A549 (cell line): ENCODE measurements around the gene NUCB1. TPM values are rescaled to one million over a fixed set of nuclear protein-coding genes. Genes with fewer than 3 reads are reported as not detected.

Source experiments
- ATAC-seq, 2 experiments: fragments of 200-7000 bp in 1 of 2; fragments of >200 bp in 1 of 2; cut with Nextera tagmentation in 1 of 2; cut with Tn5 transposase in 1 of 2; 3 replicates each; pipeline versions ENCODE4 v1.8.0 to v1.9.1; 2018 to 2020; ENCODE audit warnings: mild to moderate bottlenecking in 1 of 2, moderate library complexity in 1 of 2
- CTCF ChIA-PET: fragments of 300-600 bp; sonication (Branson Sonifier 250); formaldehyde crosslinking; extraction: SDS; loops from one replicate; lab custom pipeline; 2021; ENCODE audit warnings: antibody characterized with exemption, inconsistent platforms; lab: Yijun Ruan, JAX
- POLR2A ChIA-PET: fragments of 350-600 bp; formaldehyde crosslinking; extraction: SDS; loops from one replicate; lab custom pipeline; 2021; ENCODE audit warnings: antibody characterized with exemption, inconsistent platforms; lab: Yijun Ruan, JAX
- DNase-seq, 2 experiments: peaks; one replicate each; pipeline versions ENCODE4 v3.0.0 to v3.0.0-alpha.2; 2011 to 2016; ENCODE audit warnings: low read depth in 1 of 2, low spot score in 1 of 2
- FAIRE-seq: peaks from 2 replicates; lab custom pipeline; 2011; peaks lifted over from hg19 to GRCh38; lab: Jason Lieb, UNC
- H3K27ac ChIP-seq, 2 experiments: fragments of >200 bp; sonication (Bioruptor Twin); formaldehyde crosslinking; 3 replicates each; pipeline ENCODE4 v1.5.1; 2016 to 2017
- H3K4me1 ChIP-seq: fragments of >200 bp; sonication (Bioruptor Twin); formaldehyde crosslinking; 3 replicates; pipeline ENCODE4 v1.6.1; 2016
- H3K4me2 ChIP-seq: fragments of >200 bp; sonication (Bioruptor Twin); formaldehyde crosslinking; 3 replicates; pipeline ENCODE4 v1.6.1; 2016
- H3K4me3 ChIP-seq: fragments of >200 bp; sonication (Bioruptor Twin); formaldehyde crosslinking; 3 replicates; pipeline ENCODE4 v1.5.1; 2016
- H3K9me3 ChIP-seq: fragments of >200 bp; sonication (Bioruptor Twin); formaldehyde crosslinking; 3 replicates; pipeline ENCODE4 v1.6.1; 2016
- CBX2 ChIP-seq: fragments of 200-600 bp; sonication (generic); IDR thresholded peaks from 2 replicates; pipeline ENCODE4 v1.6.1; 2016; ENCODE audit warnings: low read depth, mild to moderate bottlenecking, borderline replicate concordance
- CHD2 ChIP-seq: fragments of 150-350 bp; IDR thresholded peaks from 2 replicates; pipeline ENCODE4 v1.6.1; 2014; ENCODE audit warnings: low read length; ENCODE audit not compliant: partially characterized antibody
- EHF ChIP-seq: fragments of 250-450 bp; sonication (Bioruptor Pico); IDR thresholded peaks from 2 replicates; pipeline ENCODE4 v1.5.0; 2020; ENCODE audit warnings: mild to moderate bottlenecking
- FOXS1 ChIP-seq: fragments of 250-450 bp; sonication (Bioruptor Pico); IDR thresholded peaks from 2 replicates; pipeline ENCODE4 v1.5.0; 2020; ENCODE audit warnings: mild to moderate bottlenecking, moderate library complexity
- HDAC2 ChIP-seq: fragments of 200-600 bp; sonication (generic); IDR thresholded peaks from 2 replicates; pipeline ENCODE4 v1.6.1; 2016
- HOXB13 ChIP-seq: fragments of 250-450 bp; sonication (Bioruptor Pico); IDR thresholded peaks from 2 replicates; pipeline ENCODE4 v1.5.0; 2020; ENCODE audit warnings: low read depth, mild to moderate bottlenecking, moderate library complexity
- KDM5A ChIP-seq: fragments of 200-600 bp; sonication (generic); IDR thresholded peaks from 2 replicates; pipeline ENCODE4 v1.6.1; 2016; ENCODE audit warnings: antibody characterized with exemption, mild to moderate bottlenecking
- MAFK ChIP-seq: fragments of 450-650 bp; IDR thresholded peaks from 2 replicates; pipeline ENCODE4 v1.6.1; 2014; ENCODE audit not compliant: partially characterized antibody
- MAZ ChIP-seq: fragments of 150-350 bp; IDR thresholded peaks from 2 replicates; pipeline ENCODE4 v1.6.1; 2014; ENCODE audit warnings: antibody characterized with exemption, low read depth, low read length, borderline replicate concordance
- NPAS2 ChIP-seq: fragments of 250-450 bp; sonication (Bioruptor Pico); IDR thresholded peaks from 2 replicates; pipeline ENCODE4 v1.8.0; 2022; ENCODE audit warnings: mild to moderate bottlenecking, moderate library complexity, borderline replicate concordance
- NR3C1 ChIP-seq: fragments of >200 bp; sonication (Bioruptor Twin); formaldehyde crosslinking; IDR thresholded peaks from 3 replicates; pipeline ENCODE4 v1.6.1; 2017
- PHF8 ChIP-seq: fragments of 200-600 bp; sonication (generic); IDR thresholded peaks from 2 replicates; pipeline ENCODE4 v1.6.1; 2016; ENCODE audit warnings: low read depth, mild to moderate bottlenecking, antibody characterized with exemption, moderate library complexity, borderline replicate concordance
- RAD21 ChIP-seq, 2 experiments: fragments of >200 bp in 1 of 2; sonication (Bioruptor Twin) in 1 of 2; formaldehyde crosslinking in 1 of 2; IDR thresholded peaks in 1 of 2; conservative IDR thresholded peaks in 1 of 2; 2 replicates in 1 of 2; 3 replicates in 1 of 2; pipeline ENCODE4 v1.6.1; 2012 to 2018; ENCODE audit warnings: inconsistent platforms in 1 of 2
- RARB ChIP-seq: fragments of 250-450 bp; sonication (Bioruptor Pico); IDR thresholded peaks from 2 replicates; pipeline ENCODE4 v1.8.0; 2021; ENCODE audit warnings: mild to moderate bottlenecking, moderate library complexity
- RCOR1 ChIP-seq: fragments of 150-350 bp; IDR thresholded peaks from 2 replicates; pipeline ENCODE4 v1.6.1; 2014; ENCODE audit warnings: antibody characterized with exemption, low read length, low read depth
- RFX5 ChIP-seq: fragments of 450-650 bp; IDR thresholded peaks from 2 replicates; pipeline ENCODE4 v1.7.1; 2014; ENCODE audit warnings: antibody characterized with exemption, mild to moderate bottlenecking, moderate library complexity
- SMC3 ChIP-seq: fragments of >200 bp; sonication (Bioruptor Twin); formaldehyde crosslinking; IDR thresholded peaks from 3 replicates; pipeline ENCODE4 v1.6.1; 2018; ENCODE audit warnings: inconsistent platforms
- SREBF2 ChIP-seq: fragments of 450-650 bp; IDR thresholded peaks from 2 replicates; pipeline ENCODE4 v1.6.1; 2014; ENCODE audit warnings: mild to moderate bottlenecking, moderate library complexity
- ZNF302 ChIP-seq: fragments of 250-450 bp; sonication (Bioruptor Pico); IDR thresholded peaks from 2 replicates; pipeline ENCODE4 v1.9.0; 2021; ENCODE audit warnings: inconsistent platforms, mild to moderate bottlenecking, moderate library complexity
- WGBS: methylation state at CpG from one replicate; pipeline ENCODE4 v1.1.6; 2017; ENCODE audit errors: missing lambda C conversion rate; 5-methylcytosine and 5-hydroxymethylcytosine counted together
- polyA plus RNA-seq, 4 experiments: library from polyadenylated mRNA; depleted of rRNA in 3 of 4; stranded (reverse); fragments of >200 nt; fragmentation: RNase III in 1 of 4; extraction: RNeasy Plus Mini Kit Qiagen cat#74134 plus additional on column Dnase treatment in 1 of 4; gene quantifications; 2 replicates in 3 of 4; 3 replicates in 1 of 4; pipeline ENCODE4 v1.2.3, GENCODE V29; 2011 to 2017
- TF ChIP-seq, protein P1 (sequence below): IDR thresholded peaks from 2 replicates; pipeline ENCODE4 v1.6.1; 2012
- TF ChIP-seq, protein P2 (sequence below): fragments of 450-650 bp; IDR thresholded peaks from 2 replicates; pipeline ENCODE4 v1.6.1; 2014; ENCODE audit warnings: antibody characterized with exemption

NUCB1 gene
- polyA plus RNA-seq, 2 of the 4 experiments (the other 2 are of a cell fraction) = 79.5 to 182 TPM

DNA sequence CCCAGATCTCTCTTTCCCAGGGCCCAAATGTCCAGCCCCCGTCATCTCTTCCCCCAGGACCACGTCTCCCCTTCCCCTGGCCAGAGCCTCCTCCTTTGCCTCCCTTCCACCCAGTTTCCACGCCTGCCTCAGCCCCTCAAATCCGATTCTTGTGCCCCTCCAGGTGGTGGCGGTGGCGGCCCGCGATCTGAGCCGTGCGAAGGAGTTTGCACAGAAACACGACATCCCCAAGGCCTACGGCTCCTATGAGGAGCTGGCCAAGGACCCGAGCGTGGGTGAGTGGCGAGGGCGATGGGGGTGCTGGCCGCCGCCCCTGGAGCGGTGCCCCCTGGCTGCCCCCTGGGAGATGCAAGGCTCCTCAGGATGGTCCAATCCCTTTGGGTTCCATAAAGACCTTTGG is 34.7 kb downstream of the NUCB1 start:
- 90% methylated on average over 19 of the region's 19 CpGs for WGBS
- Histone ChIP-seq H3K27ac (no peak overlapping the region), H3K4me3 (no peak overlapping the region), H3K4me1 (peaks cover 6% of the 10 kb centered on the region; the same call in 2 of the 3 replicates), H3K4me2 (no peak overlapping the region), H3K9me3 (no peaks in the 10 kb centered on the region)
- DNase-seq = no peak
- POLR2A ChIA-PET = no interaction called here
- no peak for FAIRE-seq
- CTCF ChIA-PET = interaction anchor here (1.3 to 2.5 kb wide), 4 partner anchors 10 to 36 kb away, joined by 3 to 9 read pairs (median 3); no protein-coding TSS in a partner anchor
- no peak for ATAC-seq
- TF ChIP-seq NR3C1 = no peak
- TF ChIP-seq RAD21 (conservative IDR thresholded peaks at IDR 0.05 in 1 of 2, IDR thresholded peaks at IDR 0.05 in 1 of 2) = peak in 1 of 2 experiments; percentile 50; a peak in 2 of 5 replicates

DNA sequence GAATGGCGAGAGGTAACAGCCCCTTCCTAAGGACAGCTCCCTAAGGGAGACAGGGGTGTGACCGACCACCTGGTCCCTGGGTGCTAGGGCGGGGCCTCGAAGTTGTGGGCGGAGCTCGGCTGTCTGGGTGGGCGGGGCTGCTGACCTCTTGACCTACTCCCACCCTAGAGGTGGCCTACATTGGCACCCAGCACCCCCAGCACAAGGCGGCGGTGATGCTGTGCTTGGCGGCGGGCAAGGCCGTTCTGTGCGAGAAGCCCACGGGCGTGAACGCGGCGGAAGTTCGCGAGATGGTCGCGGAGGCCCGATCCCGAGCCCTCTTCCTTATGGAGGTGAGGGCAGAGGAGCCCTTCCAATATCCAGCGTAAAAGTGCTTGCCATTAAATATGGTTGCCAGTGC is 35.8 kb downstream of the NUCB1 start:
- CTCF ChIA-PET = interaction anchor here (1.3 to 2.5 kb wide), 4 partner anchors 11 to 35 kb away, joined by 3 to 9 read pairs (median 3); no protein-coding TSS in a partner anchor
- ATAC-seq (no peak), FAIRE-seq (no peak), DNase-seq (no peak)
- POLR2A ChIA-PET = no interaction called here
- Histone ChIP-seq H3K4me2 (no peak overlapping the region), H3K4me1 (peaks cover 6% of the 10 kb centered on the region; the same call in 2 of the 3 replicates), H3K27ac (no peak overlapping the region), H3K4me3 (no peak overlapping the region), H3K9me3 (peaks cover 5% of the 10 kb centered on the region)
- 88% methylated on average over 25 of the region's 25 CpGs for WGBS
- TF ChIP-seq PHF8 = no peak
- TF ChIP-seq MAZ = no peak
- no peak for TF ChIP-seq KDM5A
- TF ChIP-seq FOXS1 (CRISPR knock-in tag) = no peak
- no peak for TF ChIP-seq HDAC2

DNA sequence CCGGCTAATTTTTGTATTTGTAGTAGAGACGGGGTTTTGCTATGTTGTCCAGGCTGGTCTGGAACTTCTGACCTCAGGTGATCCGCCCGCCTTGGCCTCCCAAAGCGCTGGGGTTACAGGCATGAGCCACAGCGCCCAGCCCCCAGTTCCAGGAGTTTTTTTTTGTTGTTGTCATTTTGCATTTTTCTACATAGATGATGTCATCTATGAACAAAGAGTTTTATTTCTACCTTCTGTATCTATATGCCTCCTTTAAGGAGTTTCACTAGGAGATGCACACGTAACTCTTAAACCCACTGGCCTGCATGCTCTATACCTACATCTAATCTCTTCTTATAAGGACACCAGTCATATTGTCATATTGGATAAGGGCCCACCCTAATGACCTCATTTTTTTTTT is 38.1 kb downstream of the NUCB1 start:
- no peak for TF ChIP-seq CBX2
- no peak for TF ChIP-seq NPAS2 (CRISPR knock-in tag)
- TF ChIP-seq ZNF302 (CRISPR knock-in tag) = no peak
- TF ChIP-seq PHF8 = no peak
- TF ChIP-seq RFX5 = no peak
- TF ChIP-seq SMC3 = no peak
- no peak for TF ChIP-seq RAD21 (conservative IDR thresholded peaks at IDR 0.05 in 1 of 2, IDR thresholded peaks at IDR 0.05 in 1 of 2)
- TF ChIP-seq RARB (CRISPR knock-in tag) = no peak
- TF ChIP-seq RCOR1 = no peak
- no peak for TF ChIP-seq EHF (CRISPR knock-in tag)
- Histone ChIP-seq H3K4me1 (no peaks in the 10 kb centered on the region), H3K4me2 (no peak overlapping the region), H3K4me3 (no peak overlapping the region), H3K27ac (no peak overlapping the region), H3K9me3 (peaks cover 9% of the 10 kb centered on the region)
- ChIA-PET POLR2A (no interaction called here), CTCF (interaction anchor here (0.6 to 1.9 kb wide), 4 partner anchors 14 to 51 kb away, joined by 3 to 11 read pairs (median 4); no protein-coding TSS in a partner anchor)
- 91% methylated on average over 7 of the region's 7 CpGs for WGBS
- DNase-seq (no peak), FAIRE-seq (no peak), ATAC-seq (no peak)

DNA sequence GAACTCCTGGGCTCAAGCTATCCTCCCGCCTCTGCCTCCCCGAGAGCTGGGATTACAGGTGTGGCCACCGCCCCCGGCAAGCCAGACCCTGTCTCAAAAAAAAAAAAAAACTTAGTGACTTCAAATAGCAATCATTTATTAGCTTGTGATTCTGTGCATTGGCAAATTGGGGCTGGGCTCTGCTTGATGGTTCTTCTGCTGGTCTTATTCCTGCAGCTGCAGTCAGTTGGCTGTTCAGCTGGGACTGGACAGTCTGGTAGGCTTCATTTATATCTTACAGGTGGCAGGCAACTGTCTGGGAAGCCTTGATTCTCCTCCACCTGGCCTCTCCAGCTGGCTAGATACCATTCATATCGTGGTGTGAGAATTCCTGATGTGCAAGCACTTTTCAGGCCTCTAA is 40.8 kb downstream of the NUCB1 start:
- DNase-seq = no peak
- FAIRE-seq = no peak
- Histone ChIP-seq H3K4me1 (no peaks in the 10 kb centered on the region), H3K9me3 (peaks cover 9% of the 10 kb centered on the region), H3K4me2 (no peak overlapping the region), H3K4me3 (no peak overlapping the region), H3K27ac (no peak overlapping the region)
- TF ChIP-seq MAFK (peak; percentile 16), SREBF2 (no peak), NPAS2 (CRISPR knock-in tag) (no peak), CHD2 (no peak), HOXB13 (CRISPR knock-in tag) (no peak), PHF8 (no peak), NR3C1 (no peak)
- TF ChIP-seq, protein P1, sequence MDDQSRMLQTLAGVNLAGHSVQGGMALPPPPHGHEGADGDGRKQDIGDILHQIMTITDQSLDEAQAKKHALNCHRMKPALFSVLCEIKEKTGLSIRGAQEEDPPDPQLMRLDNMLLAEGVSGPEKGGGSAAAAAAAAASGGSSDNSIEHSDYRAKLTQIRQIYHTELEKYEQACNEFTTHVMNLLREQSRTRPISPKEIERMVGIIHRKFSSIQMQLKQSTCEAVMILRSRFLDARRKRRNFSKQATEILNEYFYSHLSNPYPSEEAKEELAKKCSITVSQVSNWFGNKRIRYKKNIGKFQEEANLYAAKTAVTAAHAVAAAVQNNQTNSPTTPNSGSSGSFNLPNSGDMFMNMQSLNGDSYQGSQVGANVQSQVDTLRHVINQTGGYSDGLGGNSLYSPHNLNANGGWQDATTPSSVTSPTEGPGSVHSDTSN = no peak
- TF ChIP-seq, protein P2, sequence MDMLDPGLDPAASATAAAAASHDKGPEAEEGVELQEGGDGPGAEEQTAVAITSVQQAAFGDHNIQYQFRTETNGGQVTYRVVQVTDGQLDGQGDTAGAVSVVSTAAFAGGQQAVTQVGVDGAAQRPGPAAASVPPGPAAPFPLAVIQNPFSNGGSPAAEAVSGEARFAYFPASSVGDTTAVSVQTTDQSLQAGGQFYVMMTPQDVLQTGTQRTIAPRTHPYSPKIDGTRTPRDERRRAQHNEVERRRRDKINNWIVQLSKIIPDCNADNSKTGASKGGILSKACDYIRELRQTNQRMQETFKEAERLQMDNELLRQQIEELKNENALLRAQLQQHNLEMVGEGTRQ = no peak
- 83% methylated on average over 5 of the region's 5 CpGs for WGBS
- POLR2A ChIA-PET = interaction anchor here (1.3 kb wide), 1 partner anchor 69 kb away, joined by 3 read pairs; the partner anchor contains the start of gene PPP1R15A
- no peak for ATAC-seq
- CTCF ChIA-PET = interaction anchor here (0.6 to 3.0 kb wide), 9 partner anchors 8 to 187 kb away, joined by 3 to 16 read pairs (median 3); no protein-coding TSS in a partner anchor
